IMR-90 (cell line): ENCODE measurements around the gene ATG10.

Experiments used
- BHLHE40 ChIP-seq: fragments of 150-350 bp; IDR thresholded peaks from 2 replicates; pipeline ENCODE4 v1.6.1; 2016; ENCODE audit warnings: mild to moderate bottlenecking, low read depth, low read length
- CHD1 ChIP-seq: IDR thresholded peaks from 2 replicates; pipeline ENCODE4 v1.6.1; 2012; ENCODE audit warnings: low read depth, low read length, improper control_type of control experiment
- CTCF ChIP-seq: conservative IDR thresholded peaks from 2 replicates; pipeline ENCODE4 v1.5.1; 2012; ENCODE audit warnings: mild to moderate bottlenecking, low read depth, low read length, improper control_type of control experiment
- ELK1 ChIP-seq: fragments of 150-350 bp; IDR thresholded peaks from 2 replicates; pipeline ENCODE4 v1.6.1; 2016; ENCODE audit warnings: low read depth, mild to moderate bottlenecking, low read length, moderate library complexity, borderline replicate concordance
- MAZ ChIP-seq: IDR thresholded peaks from 2 replicates; pipeline ENCODE4 v1.6.1; 2012; ENCODE audit warnings: low read depth, mild to moderate bottlenecking, low read length, improper control_type of control experiment, moderate library complexity, borderline replicate concordance
- POLR2A ChIP-seq: IDR thresholded peaks from 2 replicates; pipeline ENCODE4 v1.6.1; 2012; ENCODE audit warnings: mild to moderate bottlenecking, low read depth, low read length
- RAD21 ChIP-seq: IDR thresholded peaks from 2 replicates; pipeline ENCODE4 v1.6.1; 2012; ENCODE audit warnings: low read length, improper control_type of control experiment
- RCOR1 ChIP-seq: IDR thresholded peaks from 2 replicates; pipeline ENCODE4 v1.6.1; 2012; ENCODE audit warnings: mild to moderate bottlenecking, low read length, improper control_type of control experiment; ENCODE audit not compliant: insufficient replicate concordance

- TF ChIP-seq CTCF (no peak), RAD21 (no peak), CHD1 (no peak), POLR2A (no peak), RCOR1 (no peak), ELK1 (no peak), BHLHE40 (no peak), MAZ (no peak)
These were observed 181.2 kb downstream of the ATG10 start for GRCh38 chr5:82152978-82153481.
